ENCODE results near the gene MAGEB10.
"Not testable (repeated sequence)": the region's sequence is repeated elsewhere in the genome, so short reads cannot be mapped to it uniquely, and the experiment has no call there.

The MAGEB10 gene

DNA sequence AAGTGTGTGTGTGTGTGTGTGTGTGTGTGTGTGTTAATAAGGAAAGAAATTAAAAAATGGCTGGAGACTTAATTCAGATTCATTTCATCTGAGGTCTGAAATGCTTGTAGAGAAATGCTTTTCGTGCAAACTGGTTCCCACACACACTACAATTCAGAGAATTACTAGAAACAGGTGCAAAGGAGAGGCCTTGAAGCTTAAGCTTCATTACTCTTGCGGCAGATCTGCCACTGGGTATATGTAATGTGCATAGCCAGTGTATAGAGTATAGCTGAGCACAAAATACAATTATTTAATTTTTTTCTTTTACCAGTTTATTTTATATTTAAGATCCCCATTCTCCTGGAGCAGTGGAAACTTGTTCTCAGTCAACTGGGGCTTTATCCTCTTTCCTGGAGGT, 31.8 kb upstream of the MAGEB10 start:
- Histone ChIP-seq H3K27ac (replicated peaks) (no peak overlapping the region), H3K27me3 (ENCODE audit: insufficient read depth, poor library complexity, severe bottlenecking) (no peaks in the 10 kb centered on the region), H3K4me3 (replicated peaks; ENCODE audit: insufficient read depth, low read length) (no peak overlapping the region)
- TF ChIP-seq POLR2AphosphoS5 (IDR thresholded peaks at IDR 0.05; ENCODE audit: low read depth) (no peak), GABPA (IDR thresholded peaks at IDR 0.05; ENCODE audit: low read depth) (no peak), SPI1 (IDR thresholded peaks at IDR 0.05; ENCODE audit: borderline replicate concordance, low read depth) (no peak)
- TF ChIP-seq, protein P1, sequence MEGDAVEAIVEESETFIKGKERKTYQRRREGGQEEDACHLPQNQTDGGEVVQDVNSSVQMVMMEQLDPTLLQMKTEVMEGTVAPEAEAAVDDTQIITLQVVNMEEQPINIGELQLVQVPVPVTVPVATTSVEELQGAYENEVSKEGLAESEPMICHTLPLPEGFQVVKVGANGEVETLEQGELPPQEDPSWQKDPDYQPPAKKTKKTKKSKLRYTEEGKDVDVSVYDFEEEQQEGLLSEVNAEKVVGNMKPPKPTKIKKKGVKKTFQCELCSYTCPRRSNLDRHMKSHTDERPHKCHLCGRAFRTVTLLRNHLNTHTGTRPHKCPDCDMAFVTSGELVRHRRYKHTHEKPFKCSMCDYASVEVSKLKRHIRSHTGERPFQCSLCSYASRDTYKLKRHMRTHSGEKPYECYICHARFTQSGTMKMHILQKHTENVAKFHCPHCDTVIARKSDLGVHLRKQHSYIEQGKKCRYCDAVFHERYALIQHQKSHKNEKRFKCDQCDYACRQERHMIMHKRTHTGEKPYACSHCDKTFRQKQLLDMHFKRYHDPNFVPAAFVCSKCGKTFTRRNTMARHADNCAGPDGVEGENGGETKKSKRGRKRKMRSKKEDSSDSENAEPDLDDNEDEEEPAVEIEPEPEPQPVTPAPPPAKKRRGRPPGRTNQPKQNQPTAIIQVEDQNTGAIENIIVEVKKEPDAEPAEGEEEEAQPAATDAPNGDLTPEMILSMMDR (IDR thresholded peaks at IDR 0.05; ENCODE audit: insufficient read depth, low read length): no peak
- TF ChIP-seq, protein P2, sequence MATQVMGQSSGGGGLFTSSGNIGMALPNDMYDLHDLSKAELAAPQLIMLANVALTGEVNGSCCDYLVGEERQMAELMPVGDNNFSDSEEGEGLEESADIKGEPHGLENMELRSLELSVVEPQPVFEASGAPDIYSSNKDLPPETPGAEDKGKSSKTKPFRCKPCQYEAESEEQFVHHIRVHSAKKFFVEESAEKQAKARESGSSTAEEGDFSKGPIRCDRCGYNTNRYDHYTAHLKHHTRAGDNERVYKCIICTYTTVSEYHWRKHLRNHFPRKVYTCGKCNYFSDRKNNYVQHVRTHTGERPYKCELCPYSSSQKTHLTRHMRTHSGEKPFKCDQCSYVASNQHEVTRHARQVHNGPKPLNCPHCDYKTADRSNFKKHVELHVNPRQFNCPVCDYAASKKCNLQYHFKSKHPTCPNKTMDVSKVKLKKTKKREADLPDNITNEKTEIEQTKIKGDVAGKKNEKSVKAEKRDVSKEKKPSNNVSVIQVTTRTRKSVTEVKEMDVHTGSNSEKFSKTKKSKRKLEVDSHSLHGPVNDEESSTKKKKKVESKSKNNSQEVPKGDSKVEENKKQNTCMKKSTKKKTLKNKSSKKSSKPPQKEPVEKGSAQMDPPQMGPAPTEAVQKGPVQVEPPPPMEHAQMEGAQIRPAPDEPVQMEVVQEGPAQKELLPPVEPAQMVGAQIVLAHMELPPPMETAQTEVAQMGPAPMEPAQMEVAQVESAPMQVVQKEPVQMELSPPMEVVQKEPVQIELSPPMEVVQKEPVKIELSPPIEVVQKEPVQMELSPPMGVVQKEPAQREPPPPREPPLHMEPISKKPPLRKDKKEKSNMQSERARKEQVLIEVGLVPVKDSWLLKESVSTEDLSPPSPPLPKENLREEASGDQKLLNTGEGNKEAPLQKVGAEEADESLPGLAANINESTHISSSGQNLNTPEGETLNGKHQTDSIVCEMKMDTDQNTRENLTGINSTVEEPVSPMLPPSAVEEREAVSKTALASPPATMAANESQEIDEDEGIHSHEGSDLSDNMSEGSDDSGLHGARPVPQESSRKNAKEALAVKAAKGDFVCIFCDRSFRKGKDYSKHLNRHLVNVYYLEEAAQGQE (IDR thresholded peaks at IDR 0.05; ENCODE audit: insufficient replicate concordance, low read depth): no peak
- no peak for DNase-seq (ENCODE audit: low read depth in 1 of 2, low spot score in 1 of 2)

GRCh38 chrX:27796640-27797257, 11.0 kb upstream of the MAGEB10 start:
- TF ChIP-seq POLR2AphosphoS5 (IDR thresholded peaks at IDR 0.05; ENCODE audit: low read depth) (no peak), SPI1 (IDR thresholded peaks at IDR 0.05; ENCODE audit: borderline replicate concordance, low read depth) (no peak)
- TF ChIP-seq, protein P1 (IDR thresholded peaks at IDR 0.05; ENCODE audit: insufficient read depth, low read length): no peak
- Histone ChIP-seq H3K4me3 (replicated peaks; ENCODE audit: insufficient read depth, low read length) (no peak overlapping the region), H3K27me3 (ENCODE audit: insufficient read depth, poor library complexity, severe bottlenecking) (no peaks in the 10 kb centered on the region)

GRCh38 chrX:27797575-27797974, 10.2 kb upstream of the MAGEB10 start:
- H3K4me3 ChIP-seq (replicated peaks; ENCODE audit: insufficient read depth, low read length): no peak overlapping the region
- TF ChIP-seq, protein P1 (IDR thresholded peaks at IDR 0.05; ENCODE audit: insufficient read depth, low read length): no peak
- TF ChIP-seq SPI1 (IDR thresholded peaks at IDR 0.05; ENCODE audit: borderline replicate concordance, low read depth) (no peak), POLR2AphosphoS5 (IDR thresholded peaks at IDR 0.05; ENCODE audit: low read depth) (no peak), GABPA (IDR thresholded peaks at IDR 0.05; ENCODE audit: low read depth) (no peak)
- TF ChIP-seq, protein P2 (IDR thresholded peaks at IDR 0.05; ENCODE audit: insufficient replicate concordance, low read depth): no peak
- no peak for DNase-seq (ENCODE audit: low read depth in 1 of 2, low spot score in 1 of 2)
- H3K27ac ChIP-seq (replicated peaks): no peak overlapping the region
- no peaks in the 10 kb centered on the region for H3K27me3 ChIP-seq (ENCODE audit: insufficient read depth, poor library complexity, severe bottlenecking)

More at GRCh38 chrX:27796640-27797257, 11.0 kb upstream of the MAGEB10 start:
- DNase-seq (ENCODE audit: low read depth in 1 of 2, low spot score in 1 of 2): no peak
- no peak overlapping the region for H3K27ac ChIP-seq (replicated peaks)

DNA sequence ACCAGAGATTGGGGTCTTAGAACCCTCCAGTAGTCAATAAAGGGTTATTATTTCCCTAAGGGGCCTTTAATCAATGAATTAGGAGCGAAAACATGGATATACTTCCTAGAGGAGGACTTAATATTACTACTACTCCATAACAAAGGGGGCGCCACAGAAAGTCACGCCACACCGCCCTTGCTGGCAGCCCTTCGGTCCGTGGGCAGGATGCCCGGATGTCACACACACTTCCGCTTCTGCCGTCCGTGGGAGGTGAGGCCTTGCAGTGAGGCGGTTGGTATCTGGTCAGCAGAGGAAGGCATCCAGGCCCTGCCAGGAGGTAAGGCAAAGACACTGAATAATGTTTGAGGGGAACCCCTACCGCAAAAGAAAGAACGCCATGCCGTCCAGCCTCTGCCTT, 436 bp downstream of the MAGEB10 start:
- Histone ChIP-seq H3K27ac (replicated peaks) (no peak overlapping the region), H3K4me3 (replicated peaks; ENCODE audit: insufficient read depth, low read length) (no peak overlapping the region), H3K27me3 (ENCODE audit: insufficient read depth, poor library complexity, severe bottlenecking) (no peaks in the 10 kb centered on the region)
- DNase-seq (ENCODE audit: low read depth in 1 of 2, low spot score in 1 of 2): no peak
- TF ChIP-seq, protein P1 (IDR thresholded peaks at IDR 0.05; ENCODE audit: insufficient read depth, low read length): no peak

- H3K27me3 ChIP-seq (ENCODE audit: insufficient read depth, poor library complexity, severe bottlenecking); H3K4me3 ChIP-seq (replicated peaks; ENCODE audit: insufficient read depth, low read length); H3K27ac ChIP-seq (replicated peaks); DNase-seq (ENCODE audit: low read depth in 1 of 2, low spot score in 1 of 2): not testable (repeated sequence)
These were observed 1.4 kb downstream of the MAGEB10 start for GRCh38 chrX:27808991-27809859.
